ENCODE data around the gene CADM2. TPM values are rescaled to one million over a fixed set of nuclear protein-coding genes. Genes with fewer than 3 reads are reported as not detected.

The CADM2 gene
- total RNA-seq, 1 experiment from 2014 or later: not detected

DNA sequence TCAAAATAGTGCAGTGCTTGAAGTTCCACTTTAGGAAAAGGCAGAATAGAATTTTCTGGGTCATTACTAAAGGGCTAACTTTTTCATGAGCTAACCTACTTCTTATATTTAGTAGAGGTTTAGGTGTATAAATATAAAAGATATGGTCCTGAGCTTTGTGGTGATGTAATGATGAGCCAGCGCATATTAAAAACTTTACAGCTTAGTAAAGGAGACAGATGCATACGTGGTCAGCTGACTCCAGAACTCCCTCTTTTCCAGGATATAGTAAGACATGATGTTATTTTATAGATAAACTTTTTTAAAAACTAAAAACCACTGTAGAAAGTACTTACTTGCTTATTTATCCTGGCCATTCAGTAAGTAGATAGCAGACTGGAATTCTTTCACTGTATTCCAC, 895.0 kb downstream of the CADM2 start:
- H3K4me3 ChIP-seq (ENCODE audit: low read depth, low read length): no peak overlapping the region
- H3K27ac Mint-ChIP-seq (ENCODE audit: unreplicated experiment): no peak overlapping the region
- no peaks in the 10 kb centered on the region for H3K9me3 ChIP-seq
- ChIA-PET CTCF (no interaction called here), POLR2A (no interaction called here)
- DNase-seq: no peak
- no peak overlapping the region for H3K4me3 Mint-ChIP-seq (ENCODE audit: unreplicated experiment)
- BruUV-seq (replicated peaks): no TSS peak
- no peaks in the 10 kb centered on the region for H3K27me3 Mint-ChIP-seq (ENCODE audit: insufficient read depth, unreplicated experiment)
- H3K4me1 Mint-ChIP-seq (ENCODE audit: low read depth, unreplicated experiment): no peaks in the 10 kb centered on the region
- no peaks in the 10 kb centered on the region for H3K4me1 ChIP-seq
- TF ChIP-seq CTCF (IDR thresholded peaks at IDR 0.05; ENCODE audit: insufficient read depth in 1 of 2, low read depth in 1 of 2, low read length in 1 of 2, severe bottlenecking in 1 of 2, unreplicated experiment in 1 of 2): no peak
- intact Hi-C loops (cut with micrococcal nuclease; ENCODE audit: unreplicated experiment): no loop called here
- no peaks in the 10 kb centered on the region for H3K9me3 Mint-ChIP-seq (ENCODE audit: unreplicated experiment)
- H3K36me3 ChIP-seq (ENCODE audit: control insufficient read depth, insufficient read depth, low read length): no peaks in the 10 kb centered on the region
- H3K36me3 Mint-ChIP-seq (ENCODE audit: insufficient read depth, unreplicated experiment): no peaks in the 10 kb centered on the region
- H3K27me3 ChIP-seq (replicated peaks; ENCODE audit: control insufficient read depth, insufficient read depth, low read length): no peaks in the 10 kb centered on the region

DNA sequence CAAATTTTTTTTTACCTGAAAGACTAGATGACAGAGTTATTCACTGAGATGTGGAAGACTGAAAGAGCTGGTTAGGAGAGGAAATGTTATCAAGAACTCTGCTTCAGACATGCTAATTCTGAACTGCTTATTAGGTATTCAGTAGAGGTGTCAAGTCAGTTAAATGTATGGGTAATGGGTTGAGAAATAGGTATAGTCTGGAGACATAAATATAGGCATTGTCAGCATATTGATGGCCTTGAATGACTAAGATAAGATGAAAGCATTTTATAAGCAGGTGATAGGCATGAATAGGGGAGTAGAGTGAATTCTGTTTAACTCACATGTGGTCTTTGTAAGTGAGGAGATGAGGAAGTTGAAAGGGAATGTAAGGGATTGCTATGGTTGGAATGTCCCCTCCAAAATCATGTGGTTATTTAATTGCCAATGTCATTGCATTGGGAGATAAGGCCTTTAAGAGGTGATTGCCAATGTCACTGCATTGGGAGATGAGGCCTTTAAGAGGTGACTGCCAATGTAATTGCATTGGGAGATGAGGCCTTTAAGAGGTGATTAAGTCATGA, 904.2 kb downstream of the CADM2 start:
- ChIA-PET CTCF (no interaction called here), POLR2A (no interaction called here)
- Mint-ChIP-seq H3K27me3 (ENCODE audit: insufficient read depth, unreplicated experiment) (no peaks in the 10 kb centered on the region), H3K27ac (ENCODE audit: unreplicated experiment) (no peak overlapping the region), H3K4me1 (ENCODE audit: low read depth, unreplicated experiment) (no peaks in the 10 kb centered on the region), H3K4me3 (ENCODE audit: unreplicated experiment) (no peak overlapping the region), H3K9me3 (ENCODE audit: unreplicated experiment) (no peaks in the 10 kb centered on the region), H3K36me3 (ENCODE audit: insufficient read depth, unreplicated experiment) (no peaks in the 10 kb centered on the region)
- Histone ChIP-seq H3K4me3 (ENCODE audit: low read depth, low read length) (no peak overlapping the region), H3K9me3 (no peaks in the 10 kb centered on the region), H3K27me3 (replicated peaks; ENCODE audit: control insufficient read depth, insufficient read depth, low read length) (no peaks in the 10 kb centered on the region), H3K4me1 (no peaks in the 10 kb centered on the region), H3K36me3 (ENCODE audit: control insufficient read depth, insufficient read depth, low read length) (no peaks in the 10 kb centered on the region)
- no peak for DNase-seq
- intact Hi-C loops (cut with micrococcal nuclease; ENCODE audit: unreplicated experiment): no loop called here
- no TSS peak for BruUV-seq (replicated peaks)
- no peak for TF ChIP-seq CTCF (IDR thresholded peaks at IDR 0.05; ENCODE audit: insufficient read depth in 1 of 2, low read depth in 1 of 2, low read length in 1 of 2, severe bottlenecking in 1 of 2, unreplicated experiment in 1 of 2)

DNA sequence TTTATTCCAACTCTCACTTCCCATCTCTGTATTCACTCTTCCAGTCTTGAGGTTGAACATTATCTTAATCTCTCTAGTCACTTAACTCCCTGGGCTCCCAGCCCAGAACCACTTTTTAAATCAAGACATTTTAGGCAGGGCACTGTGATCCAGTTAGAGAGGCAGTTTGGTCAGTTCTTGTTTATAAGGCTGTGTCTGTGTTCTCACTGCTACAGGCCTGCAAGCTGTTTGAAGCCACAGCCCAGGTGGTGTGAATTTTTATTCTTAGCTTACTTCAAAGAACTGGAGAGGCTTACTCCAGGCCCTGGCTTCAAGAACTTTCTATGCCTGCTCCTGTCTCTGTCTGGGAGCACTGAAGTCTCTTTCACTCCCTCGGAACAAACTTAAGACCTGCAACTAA, 906.1 kb downstream of the CADM2 start:
- Mint-ChIP-seq H3K4me1 (ENCODE audit: low read depth, unreplicated experiment) (no peaks in the 10 kb centered on the region), H3K27ac (ENCODE audit: unreplicated experiment) (no peak overlapping the region), H3K9me3 (ENCODE audit: unreplicated experiment) (no peaks in the 10 kb centered on the region), H3K27me3 (ENCODE audit: insufficient read depth, unreplicated experiment) (no peaks in the 10 kb centered on the region), H3K4me3 (ENCODE audit: unreplicated experiment) (no peak overlapping the region), H3K36me3 (ENCODE audit: insufficient read depth, unreplicated experiment) (no peaks in the 10 kb centered on the region)
- DNase-seq: no peak
- ChIA-PET CTCF (no interaction called here), POLR2A (no interaction called here)
- no peak overlapping the region for H3K4me3 ChIP-seq (ENCODE audit: low read depth, low read length)
- intact Hi-C loops (cut with micrococcal nuclease; ENCODE audit: unreplicated experiment): no loop called here
- TF ChIP-seq CTCF (IDR thresholded peaks at IDR 0.05; ENCODE audit: insufficient read depth in 1 of 2, low read depth in 1 of 2, low read length in 1 of 2, severe bottlenecking in 1 of 2, unreplicated experiment in 1 of 2): no peak
- H3K36me3 ChIP-seq (ENCODE audit: control insufficient read depth, insufficient read depth, low read length): no peaks in the 10 kb centered on the region
- no peaks in the 10 kb centered on the region for H3K27me3 ChIP-seq (replicated peaks; ENCODE audit: control insufficient read depth, insufficient read depth, low read length)
- no peaks in the 10 kb centered on the region for H3K9me3 ChIP-seq
- BruUV-seq (replicated peaks): no TSS peak
- no peaks in the 10 kb centered on the region for H3K4me1 ChIP-seq

All from Caco-2 (cell line).